Stimulated activated CD4-positive, alpha-beta T cell treated with anti-CD3 and anti-CD28 coated beads, Interleukin-1b, Interleukin-23, amount 100 ng/mL, for 4 hours (primary cell): ENCODE measurements around the gene SLC11A1.

Source experiments
- DNase-seq, 2 donors: peaks; one replicate each; pipeline ENCODE4 v3.0.0-alpha.2; 2020; ENCODE audit warnings: low read depth in 2 of 2

The SLC11A1 gene

GRCh38 chr2:218367415-218368149, 14.5 kb upstream of the SLC11A1 start:
- peak; percentile 45 to 62 for DNase-seq

GRCh38 chr2:218368150-218368528, 13.9 kb upstream of the SLC11A1 start:
- no peak for DNase-seq

- no peak for DNase-seq
Measured at GRCh38 chr2:218368621-218369153, 13.4 kb upstream of the SLC11A1 start.

GRCh38 chr2:218369330-218369729, 12.7 kb upstream of the SLC11A1 start:
- DNase-seq, result no peak

GRCh38 chr2:218370410-218371063, 11.5 kb upstream of the SLC11A1 start:
- no peak for DNase-seq

GRCh38 chr2:218371983-218372350, 10.1 kb upstream of the SLC11A1 start:
- DNase-seq, result no peak

- DNase-seq, result no peak
Measured at GRCh38 chr2:218374795-218375194, 7.3 kb upstream of the SLC11A1 start.

GRCh38 chr2:218375212-218375611, 6.9 kb upstream of the SLC11A1 start:
- no peak for DNase-seq

- DNase-seq, result no peak
Measured at GRCh38 chr2:218378053-218378452, 4.0 kb upstream of the SLC11A1 start.

- DNase-seq, result no peak
Measured at GRCh38 chr2:218382785-218383184, 712 bp downstream of the SLC11A1 start.

GRCh38 chr2:218383892-218384519, 1.9 kb downstream of the SLC11A1 start:
- DNase-seq, result no peak

GRCh38 chr2:218384975-218385374, 2.9 kb downstream of the SLC11A1 start:
- no peak for DNase-seq

- DNase-seq, result no peak
Measured at GRCh38 chr2:218386505-218387368, 4.7 kb downstream of the SLC11A1 start.

- no peak for DNase-seq
Measured at GRCh38 chr2:218387369-218388194, 5.5 kb downstream of the SLC11A1 start.

GRCh38 chr2:218389333-218390150, 7.5 kb downstream of the SLC11A1 start:
- DNase-seq, result no peak

GRCh38 chr2:218391202-218391601, 9.1 kb downstream of the SLC11A1 start:
- DNase-seq, result no peak

GRCh38 chr2:218392459-218392858, 10.4 kb downstream of the SLC11A1 start:
- no peak for DNase-seq

- no peak for DNase-seq
Measured at GRCh38 chr2:218392891-218393462, 10.9 kb downstream of the SLC11A1 start.

GRCh38 chr2:218393750-218394290, 11.7 kb downstream of the SLC11A1 start:
- DNase-seq, result no peak
